NCI-H2227 (cell line): ENCODE data around the gene GRID1.
A peak's percentile ranks its signal among the peaks of the same experiment; 100 is the strongest.
"Not testable (repeated sequence)": the region's sequence is repeated elsewhere in the genome, so short reads cannot be mapped to it uniquely, and the experiment has no call there.

Experiments used
- DNase-seq: peaks from one replicate; lab custom pipeline; 2025; ENCODE audit not compliant: unreplicated experiment; lab: John Stamatoyannopoulos, UW

Gene GRID1

DNA sequence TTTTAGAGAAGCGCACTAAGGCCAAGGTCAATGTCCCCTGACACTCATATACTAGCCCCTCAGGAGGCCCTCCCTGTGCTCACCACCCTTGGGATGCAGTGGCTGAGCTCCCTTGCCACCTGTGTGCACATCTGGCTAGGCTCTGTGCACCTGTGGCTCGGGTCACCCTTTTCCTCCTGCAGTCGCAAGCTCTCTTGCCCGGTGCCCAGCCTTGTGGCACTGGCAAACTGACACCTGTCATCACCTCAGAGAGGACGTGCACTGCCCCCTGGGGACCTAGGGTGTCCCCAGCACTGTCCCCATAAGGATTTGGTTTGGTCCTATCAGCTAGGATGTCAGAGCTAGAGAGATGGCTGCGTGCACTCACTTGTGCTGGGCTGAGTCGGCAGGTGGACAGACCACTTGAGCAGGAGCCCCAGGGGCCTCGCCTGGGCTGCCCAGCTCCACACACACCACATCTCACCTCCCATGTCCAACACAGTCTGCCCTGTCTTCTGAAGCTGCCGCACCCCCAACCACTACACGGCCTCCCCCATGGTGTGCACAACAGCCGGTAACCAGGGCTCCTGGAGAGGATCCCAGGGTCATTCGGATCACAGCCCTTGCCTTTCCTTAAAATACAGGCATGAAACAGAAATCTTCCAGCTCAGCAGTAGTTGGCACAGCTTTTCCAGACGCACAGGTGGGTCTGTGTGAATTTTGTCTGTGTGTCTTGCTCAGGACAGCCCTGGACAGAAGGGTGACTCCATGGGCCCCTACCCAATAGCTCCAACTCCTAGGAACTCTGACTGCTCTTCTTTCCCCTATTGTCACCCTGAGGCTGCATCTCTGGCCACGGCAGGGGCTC, 111.0 kb downstream of the GRID1 start:
- DNase-seq: no peak

DNA sequence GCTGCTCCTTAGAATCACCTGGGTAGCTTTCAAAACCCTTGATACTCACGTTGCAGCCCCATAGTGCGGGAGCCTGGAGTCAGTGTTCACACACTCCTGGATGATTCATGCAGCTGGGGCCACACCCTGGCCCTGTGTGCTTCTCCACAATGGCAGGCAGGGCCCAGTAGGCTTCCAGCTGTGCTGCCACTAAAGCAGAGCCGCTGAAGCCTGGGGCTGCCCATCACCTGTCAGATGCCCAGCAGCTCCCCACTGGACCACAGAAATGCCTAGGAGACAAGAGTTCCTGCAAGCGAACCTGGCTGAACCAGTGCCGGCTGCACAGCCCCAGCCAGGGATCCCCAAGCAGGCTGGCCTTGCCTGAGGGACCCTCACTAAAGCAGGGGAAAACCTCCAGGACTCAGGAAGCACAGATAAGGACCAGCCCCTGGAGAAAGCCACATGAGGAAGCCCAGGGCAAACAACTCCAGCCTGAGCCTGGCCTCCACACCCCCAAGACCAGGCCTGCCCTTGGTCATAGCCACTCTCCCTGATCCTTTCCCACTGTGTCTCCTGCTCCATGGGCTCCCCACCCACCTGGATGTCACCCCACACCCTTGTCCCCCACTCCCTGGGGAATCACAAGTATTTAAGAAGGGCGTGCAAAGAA, 111.9 kb downstream of the GRID1 start:
- no peak for DNase-seq

DNA sequence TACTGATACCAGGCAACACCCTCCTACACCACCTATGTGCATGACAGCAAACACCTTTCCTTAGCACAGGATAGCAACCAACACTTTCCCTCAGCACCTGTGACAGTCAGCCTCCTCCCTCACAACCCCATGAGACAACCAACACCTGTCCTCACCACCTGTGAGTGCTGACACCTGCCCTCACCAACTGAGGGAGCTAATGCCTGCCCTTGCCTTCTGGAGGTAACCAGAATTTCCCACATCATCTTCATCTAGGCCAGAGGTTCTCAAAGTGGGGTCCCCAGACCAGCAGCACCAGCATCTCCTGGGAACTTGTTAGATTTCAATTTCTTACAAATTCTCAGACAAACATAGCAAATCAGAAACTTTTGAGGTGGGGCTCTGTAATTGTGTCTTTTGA, 112.5 kb downstream of the GRID1 start:
- no peak for DNase-seq

DNA sequence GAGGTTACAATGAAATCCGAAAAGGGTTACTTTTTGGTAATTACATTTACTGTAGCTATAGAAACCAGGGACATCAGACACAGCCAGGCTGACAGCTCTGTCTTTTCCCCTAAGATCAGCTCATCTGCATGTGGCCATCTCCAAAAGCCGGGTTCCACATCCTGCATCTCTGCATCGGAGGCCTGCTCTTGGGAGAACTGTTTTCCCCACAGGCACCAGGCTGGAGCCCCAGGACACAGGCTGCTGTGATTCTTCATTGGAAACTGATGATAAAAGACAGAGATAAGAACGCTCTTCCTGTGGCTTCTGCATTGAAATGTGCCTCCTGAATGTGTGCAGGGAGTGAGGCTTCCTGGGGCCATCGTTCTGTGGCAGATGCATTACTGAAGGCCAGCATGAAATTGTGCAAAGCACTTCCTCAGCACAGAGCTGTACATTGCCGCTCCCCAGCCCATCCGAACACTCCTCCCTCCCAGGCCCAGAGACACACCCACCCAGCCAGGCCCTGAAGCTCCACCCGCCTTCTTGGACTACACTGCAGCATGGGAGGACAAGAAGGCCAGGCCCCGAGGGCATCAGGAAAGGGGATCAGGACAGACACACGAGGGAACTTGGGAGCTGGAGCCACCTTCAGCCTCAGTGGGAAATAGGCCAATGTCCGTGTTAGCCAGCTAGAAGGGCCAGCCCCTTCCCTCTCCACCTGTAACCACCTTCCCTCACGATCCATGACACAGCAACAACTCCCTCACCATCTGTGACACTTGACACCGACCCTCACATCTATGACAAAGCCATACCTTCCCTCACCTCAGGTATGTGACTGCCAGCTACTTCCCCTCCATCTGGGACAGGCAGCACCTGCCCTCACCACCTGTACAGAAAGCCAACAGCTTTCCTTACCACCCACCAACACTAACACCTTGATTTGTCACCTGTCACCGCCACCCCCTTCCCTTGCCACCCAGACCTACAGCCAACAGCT, 113.2 kb downstream of the GRID1 start:
- peak; percentile 3 for DNase-seq

DNA sequence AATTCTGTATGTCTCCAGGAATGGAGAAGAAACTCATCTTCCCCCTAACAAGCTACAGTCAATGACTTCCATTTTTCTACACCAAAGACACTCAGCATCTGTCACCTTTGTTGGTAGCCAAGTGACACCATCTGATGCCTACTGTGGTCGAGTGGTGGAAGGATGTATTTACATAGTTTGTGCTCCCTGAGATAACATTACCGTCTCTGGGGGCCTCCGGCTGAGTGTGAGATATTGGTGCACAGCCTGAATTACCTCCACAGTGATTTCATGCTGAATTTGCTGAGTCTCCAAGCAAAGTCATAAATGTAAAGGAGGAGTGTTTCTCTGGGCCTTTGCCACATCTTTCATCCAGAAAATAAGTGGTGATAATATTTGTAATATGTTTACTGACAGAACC, 114.0 kb downstream of the GRID1 start:
- DNase-seq: no peak

DNA sequence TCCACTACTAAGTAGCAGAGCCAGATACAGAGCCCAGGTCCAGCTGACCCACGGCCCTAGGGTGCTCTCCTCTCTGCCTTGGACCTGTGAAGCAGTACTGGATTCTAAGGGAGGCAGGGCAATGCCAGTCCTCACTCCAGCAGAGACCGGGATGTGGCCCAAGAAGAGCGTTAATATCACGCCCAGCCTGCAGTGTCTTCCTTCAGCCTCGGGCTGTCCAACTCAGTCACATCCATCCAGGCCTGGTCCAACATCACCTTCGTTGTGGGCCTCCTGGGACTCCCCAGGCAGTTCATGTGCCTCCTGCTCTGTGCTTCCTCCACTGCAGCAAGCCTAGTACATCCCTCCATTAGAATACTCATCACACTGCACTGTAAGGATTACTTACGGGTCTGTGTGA, 114.5 kb downstream of the GRID1 start:
- DNase-seq: no peak

DNA sequence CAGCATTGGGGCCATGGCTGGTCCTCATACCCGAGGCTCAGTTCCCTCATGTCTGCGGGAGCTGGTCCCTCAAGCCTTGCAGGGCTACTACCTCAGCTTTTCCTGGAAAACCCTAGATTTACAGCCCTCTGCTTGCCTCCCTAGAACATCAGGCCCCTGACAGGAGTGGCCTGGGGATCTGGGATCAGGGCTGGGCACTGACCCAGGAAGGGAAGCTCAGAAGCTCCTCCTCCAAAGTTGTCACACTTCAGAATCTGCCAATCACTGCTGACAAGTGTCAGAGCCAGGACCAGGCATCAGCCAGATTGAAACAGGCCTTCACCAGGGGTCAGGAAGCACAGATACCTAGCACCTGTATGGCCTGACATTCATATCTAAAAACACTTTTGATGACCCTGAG, 115.2 kb downstream of the GRID1 start:
- no peak for DNase-seq

DNA sequence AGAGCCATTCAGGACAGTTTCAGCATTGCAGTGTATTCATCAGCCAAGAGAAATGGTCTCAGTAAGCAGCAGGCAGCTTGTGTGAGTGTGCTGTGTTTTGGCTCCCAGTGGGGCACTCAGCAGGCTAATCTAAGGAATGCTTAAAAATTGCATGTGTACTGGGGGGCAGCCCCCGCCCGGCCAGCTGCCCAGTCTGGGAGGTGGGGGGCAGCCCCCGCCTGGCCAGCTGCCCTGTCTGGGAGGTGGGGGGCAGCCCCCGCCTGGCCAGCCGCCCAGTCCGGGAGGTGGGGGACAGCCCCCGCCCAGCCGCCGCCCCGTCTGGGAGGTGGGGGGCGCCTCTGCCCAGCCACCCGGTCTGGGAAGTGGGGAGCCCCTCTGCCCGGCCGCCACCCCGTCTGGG, 116.2 kb downstream of the GRID1 start:
- DNase-seq: no peak

DNA sequence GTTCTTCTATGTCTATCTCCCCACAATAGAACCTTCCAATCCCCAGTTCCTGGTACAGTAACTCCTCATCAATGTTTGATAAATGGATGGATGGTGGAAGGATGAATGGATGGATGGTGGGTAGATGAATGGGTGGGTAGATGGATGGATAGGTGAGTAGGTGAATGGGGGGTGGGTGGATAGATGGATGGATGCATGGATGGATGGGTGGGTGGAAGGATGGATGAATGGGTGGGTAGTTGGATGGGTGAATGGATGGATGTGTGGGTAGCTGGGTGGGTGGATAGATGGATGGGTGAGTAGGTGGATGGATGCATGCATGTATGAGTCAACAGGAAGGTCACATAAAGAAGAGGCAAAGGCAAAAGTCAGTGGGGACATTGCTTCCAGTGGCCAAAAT, 116.8 kb downstream of the GRID1 start:
- DNase-seq: no peak

DNA sequence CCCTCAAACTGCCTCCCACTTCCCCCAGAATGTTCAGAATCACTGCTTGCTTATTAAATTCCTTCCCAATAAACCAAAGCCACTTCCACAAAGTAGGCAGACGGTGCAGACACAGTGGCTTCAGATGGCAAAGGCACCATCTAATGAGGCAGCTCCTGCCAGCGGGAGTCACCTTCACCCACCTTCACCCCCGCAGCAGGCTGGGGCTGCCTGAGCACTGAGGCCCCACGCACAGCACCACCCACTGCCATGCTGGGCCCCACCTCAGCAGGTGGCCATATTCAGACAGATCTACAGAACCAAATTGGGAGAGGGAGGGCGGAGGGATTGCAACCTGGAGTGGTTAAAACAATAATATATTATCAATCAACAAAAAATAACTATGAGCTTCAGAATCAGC, 118.5 kb downstream of the GRID1 start:
- no peak for DNase-seq

DNA sequence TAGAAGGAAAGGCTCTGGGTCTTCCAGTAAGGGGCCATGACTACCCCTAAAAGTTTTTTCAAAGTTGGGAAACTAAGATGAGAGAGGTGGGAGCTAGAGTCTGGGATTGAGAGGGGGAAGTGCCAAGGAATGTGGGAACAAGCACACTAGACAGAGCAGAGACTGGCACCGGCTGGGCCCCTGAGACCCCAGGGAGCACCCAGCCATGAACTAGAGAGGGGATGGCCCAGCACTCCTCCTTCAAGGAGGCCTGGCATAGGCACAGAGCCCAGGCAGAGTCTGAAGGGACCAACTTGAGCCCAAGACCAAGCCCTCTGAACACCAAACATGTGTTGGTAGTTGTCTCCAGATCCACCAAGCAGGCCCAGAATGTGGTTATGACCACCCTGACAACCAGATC, 119.0 kb downstream of the GRID1 start:
- DNase-seq: no peak

DNA sequence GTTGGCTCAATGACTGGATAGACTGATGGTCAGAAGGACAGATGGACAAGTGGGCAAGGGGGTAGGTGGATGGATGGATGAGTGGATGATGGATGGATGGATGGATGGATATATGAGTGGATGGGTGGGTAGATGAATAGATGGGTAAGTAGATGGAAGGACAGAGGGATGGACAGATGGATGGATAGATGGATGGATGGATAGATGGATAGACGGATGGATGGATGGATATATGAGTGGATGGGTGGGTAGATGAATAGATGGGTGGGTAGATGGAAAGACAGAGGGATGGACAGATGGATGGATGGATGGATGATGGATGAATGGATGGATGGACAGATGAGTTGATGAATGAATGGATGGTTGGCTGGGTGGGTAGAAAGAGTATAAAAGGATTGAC, 119.5 kb downstream of the GRID1 start:
- DNase-seq: no peak

DNA sequence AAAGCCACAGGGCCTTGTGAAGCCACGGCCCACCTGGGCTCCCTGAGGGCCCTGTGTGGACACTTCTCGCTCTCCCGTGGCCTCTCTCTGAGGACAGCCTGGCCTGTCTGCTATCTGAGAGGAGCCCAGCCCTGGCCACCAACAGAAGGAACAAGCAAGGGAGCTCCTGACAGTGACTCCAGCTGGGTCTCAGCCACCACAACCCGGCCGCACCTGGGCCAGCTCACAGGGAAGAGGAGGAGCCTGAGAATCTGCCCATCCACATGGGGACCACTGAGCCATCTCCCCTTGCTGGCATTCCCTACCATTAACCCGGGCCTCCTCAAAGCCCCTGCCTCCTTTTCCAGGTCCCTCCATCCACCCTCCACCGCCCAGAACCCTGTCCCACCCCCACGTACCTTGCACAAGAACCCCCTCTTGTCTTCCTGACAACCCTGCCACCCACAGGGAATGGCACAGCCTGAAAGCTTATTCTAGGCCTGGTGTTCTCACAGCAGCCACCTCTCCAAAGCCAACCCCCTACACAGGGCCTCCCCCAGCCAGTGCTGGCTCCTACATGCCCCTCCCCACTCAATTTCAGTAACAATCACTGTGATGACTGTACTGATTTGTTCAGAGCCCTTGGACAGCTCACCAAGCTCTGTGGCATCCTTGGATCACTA, 120.2 kb downstream of the GRID1 start:
- DNase-seq: no peak

DNA sequence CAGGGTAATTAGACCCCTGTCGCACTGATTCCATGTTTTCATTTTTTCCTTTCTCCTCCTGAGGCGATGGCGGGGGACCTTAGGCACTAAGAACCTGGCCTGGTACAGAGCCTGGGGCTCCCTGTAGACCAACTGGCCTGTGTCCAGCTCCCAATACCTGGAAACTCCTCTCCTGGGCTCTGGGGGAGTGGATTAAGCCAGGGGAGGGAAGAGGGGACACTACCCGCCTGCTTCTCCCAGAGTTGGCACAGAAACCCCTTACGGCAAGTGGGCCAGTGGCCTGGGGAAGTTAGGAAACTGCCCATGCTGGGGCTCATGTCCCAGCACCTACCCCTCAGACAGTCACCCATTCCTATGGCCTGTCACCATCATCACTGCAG, 121.6 kb downstream of the GRID1 start:
- DNase-seq: no peak

DNA sequence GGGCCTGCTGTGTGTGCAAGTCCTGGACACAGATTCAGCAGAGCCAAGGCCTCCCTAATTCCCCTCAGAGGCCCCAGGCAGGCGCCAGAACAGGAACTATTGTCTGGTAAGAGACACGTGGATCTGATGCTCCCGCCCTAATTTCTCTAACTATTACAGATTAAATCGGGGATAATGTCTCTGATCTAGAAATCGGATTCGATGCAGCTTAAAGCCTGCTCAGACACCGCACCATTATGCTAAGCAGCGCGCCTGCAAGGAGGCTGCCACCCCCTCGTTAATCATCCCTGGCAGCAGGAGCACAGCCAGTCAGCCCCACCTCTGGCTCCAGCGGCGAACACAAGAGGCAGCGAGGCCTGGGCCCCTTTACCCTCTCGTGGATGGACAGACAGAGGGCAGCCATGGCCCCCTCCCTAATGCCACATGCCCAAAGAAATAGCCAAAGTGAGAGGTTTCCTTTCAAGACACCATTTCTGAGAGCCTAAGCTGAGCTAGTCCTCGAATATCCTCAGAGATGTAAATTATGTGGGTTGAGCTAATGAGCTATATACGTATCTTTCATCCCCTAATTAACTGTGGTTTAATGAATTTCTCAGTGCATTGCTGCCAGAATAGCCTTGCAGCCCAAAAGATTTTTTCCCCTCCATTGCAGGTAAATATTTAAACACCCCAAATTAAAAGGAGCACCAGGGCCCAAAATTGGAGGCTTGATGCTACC, 122.1 kb downstream of the GRID1 start:
- peak; percentile 44 for DNase-seq

DNA sequence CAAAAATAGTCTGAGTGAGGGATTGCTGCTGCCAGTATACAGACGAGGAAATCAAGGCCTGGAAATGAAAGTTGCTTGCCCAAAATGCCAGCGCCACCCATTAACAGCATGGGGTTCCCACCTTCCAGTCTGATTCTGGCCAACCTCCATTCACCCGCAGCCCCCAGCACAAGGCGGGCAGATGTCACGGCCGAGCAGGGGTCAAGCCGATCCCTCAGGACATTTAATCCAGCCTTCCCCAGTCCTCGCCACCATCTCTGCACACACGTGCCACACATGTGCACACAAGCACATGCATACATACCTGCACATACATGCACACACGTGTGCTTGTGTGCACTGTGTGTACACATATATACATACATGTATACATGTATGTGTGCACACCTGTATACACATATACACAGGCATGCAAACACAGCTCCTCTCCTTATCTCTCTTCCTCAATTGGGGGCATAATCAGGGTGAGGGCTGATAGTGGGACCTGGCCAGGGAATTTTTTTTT, 122.9 kb downstream of the GRID1 start:
- DNase-seq: no peak

DNA sequence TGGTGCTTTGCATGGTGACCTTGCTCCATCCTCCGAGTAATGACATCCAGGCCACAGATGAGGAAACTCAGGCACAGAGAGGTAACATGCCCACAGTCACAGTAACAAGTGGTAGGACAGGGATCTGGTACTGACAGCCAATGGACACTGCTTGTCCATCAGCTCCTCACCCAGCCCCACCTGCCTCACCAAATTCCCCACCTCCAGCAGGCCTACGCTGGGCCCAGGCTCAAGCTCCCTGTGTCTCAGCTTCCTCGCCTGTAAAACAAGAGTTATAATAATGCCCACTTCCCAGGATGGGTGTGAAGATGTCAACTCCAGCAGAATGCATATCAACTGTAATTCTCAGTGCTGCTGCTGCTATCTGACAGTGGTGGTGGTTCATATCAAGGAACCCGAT, 123.8 kb downstream of the GRID1 start:
- no peak for DNase-seq

DNA sequence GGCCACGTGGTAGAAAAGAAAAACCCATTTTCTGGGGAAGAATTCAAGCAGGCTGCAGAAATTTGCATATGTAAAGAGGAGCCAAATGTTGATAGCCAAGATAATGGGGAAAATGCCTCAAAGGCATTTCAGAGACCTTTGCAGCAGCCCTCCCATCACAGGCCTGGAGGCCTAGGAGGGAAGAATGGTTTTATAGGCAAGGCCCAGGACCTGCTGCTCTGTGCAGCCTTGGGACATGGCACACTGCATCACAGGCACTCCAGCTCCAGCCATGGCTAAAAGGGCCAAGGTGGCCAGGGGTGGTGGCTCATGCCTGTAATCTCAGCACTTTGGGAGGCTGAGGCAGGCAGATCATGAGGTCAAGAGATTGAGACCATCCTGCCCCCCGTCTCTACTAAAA, 128.5 kb downstream of the GRID1 start:
- DNase-seq: not testable (repeated sequence)

DNA sequence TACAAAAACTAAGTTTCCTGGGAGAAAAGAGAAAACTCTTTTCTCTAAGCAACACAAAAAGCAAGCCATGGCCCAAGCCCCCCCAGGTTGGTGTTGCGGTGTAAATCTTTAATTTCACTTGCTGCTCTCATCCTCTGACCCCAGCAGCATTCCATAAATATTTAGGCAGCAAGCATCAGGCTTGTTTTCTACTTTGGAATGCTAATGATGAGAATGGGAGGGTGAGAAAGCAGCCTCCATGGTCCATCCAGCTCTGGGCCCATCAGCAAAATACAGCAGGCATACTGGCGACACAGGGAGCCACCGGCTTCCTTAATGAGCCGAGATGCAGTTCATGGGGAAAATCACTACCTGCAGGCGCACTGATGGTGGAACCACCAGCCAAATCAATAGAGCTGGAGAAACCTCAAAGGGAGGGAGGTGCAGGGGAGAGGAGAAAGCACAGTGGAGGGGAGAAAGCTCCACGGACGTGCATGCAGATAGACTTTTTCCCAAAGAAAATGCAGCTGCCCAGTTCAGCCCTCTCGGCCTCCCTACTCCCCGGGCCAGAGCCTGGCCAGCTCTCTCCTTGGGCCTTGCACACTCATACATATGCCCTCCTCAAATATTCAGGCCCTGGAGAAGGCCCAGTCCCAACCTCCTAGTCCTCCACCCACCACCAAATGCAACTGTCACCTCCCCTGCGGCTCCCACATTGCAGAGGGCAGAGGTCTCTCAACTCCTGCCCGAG, 131.9 kb downstream of the GRID1 start:
- DNase-seq: no peak

DNA sequence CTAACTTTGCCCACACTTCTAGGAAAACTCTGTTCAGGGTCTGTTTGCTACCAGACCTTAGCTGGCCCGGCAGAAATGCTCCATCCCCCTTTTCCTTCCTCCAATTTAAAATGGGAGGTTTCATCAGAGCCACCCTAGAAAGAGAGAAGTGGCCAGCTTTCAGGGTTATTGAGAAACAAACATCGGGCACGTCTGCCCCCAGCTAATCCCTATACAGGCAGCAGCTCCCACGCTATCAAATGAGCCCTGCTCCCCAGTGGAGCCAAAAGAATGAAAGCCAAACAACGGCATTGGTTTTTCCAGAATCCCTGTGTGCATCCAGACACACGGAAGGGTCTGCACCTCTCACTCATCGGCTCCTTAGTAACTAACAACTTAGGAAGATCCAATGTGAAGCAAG, 132.5 kb downstream of the GRID1 start:
- no peak for DNase-seq
